HepG2 (cell line): Measurements from ENCODE around the gene TTC29.

ENCODE experiments used
- EZH2 ChIP-seq: conservative IDR thresholded peaks from 2 replicates; pipeline ENCODE4 v1.6.1; 2012; ENCODE audit warnings: mild to moderate bottlenecking, low read depth, low read length, moderate library complexity
- MAFG ChIP-seq: sonication (generic); formaldehyde crosslinking; IDR thresholded peaks from 2 replicates; pipeline ENCODE4 v1.5.1; 2020; ENCODE audit warnings: mild to moderate bottlenecking, missing genetic modification reagents
- MZF1 ChIP-seq: sonication (generic); formaldehyde crosslinking; IDR thresholded peaks from 2 replicates; pipeline ENCODE4 v1.8.1; 2023; ENCODE audit warnings: mild to moderate bottlenecking, missing genetic modification reagents, borderline replicate concordance
- NFIC ChIP-seq: IDR thresholded peaks from 2 replicates; pipeline ENCODE4 v1.6.1; 2012; ENCODE audit warnings: mild to moderate bottlenecking, low read length, inconsistent platforms
- RAD21 ChIP-seq: fragments of 450-650 bp; formaldehyde crosslinking; IDR thresholded peaks from 2 replicates; pipeline ENCODE4 v1.5.0; 2020; ENCODE audit warnings: mild to moderate bottlenecking

GRCh38 chr4:146852360-146852759 is 93.3 kb downstream of the TTC29 start:
- TF ChIP-seq NFIC, result no peak
- no peak for TF ChIP-seq RAD21
- TF ChIP-seq EZH2, result no peak
- TF ChIP-seq MZF1, result no peak
- TF ChIP-seq MAFG (CRISPR knock-in tag), result no peak
